Loucy (cell line): Measurements from ENCODE around the gene CWH43.
"Not testable (repeated sequence)": the region's sequence is repeated elsewhere in the genome, so short reads cannot be mapped to it uniquely, and the experiment has no call there.

ENCODE experiments used
- H2AFZ ChIP-seq: fragments of 200-600 bp; sonication (generic); 2 replicates; pipeline ENCODE4 v1.6.0; 2016; ENCODE audit warnings: antibody characterized with exemption, mild to moderate bottlenecking, low read length, moderate library complexity
- H3F3A ChIP-seq: fragments of 200-600 bp; 2 replicates; pipeline ENCODE4 v1.6.0; 2016; ENCODE audit warnings: antibody characterized with exemption, low read depth, mild to moderate bottlenecking
- H3K27me3 ChIP-seq: fragments of 200-600 bp; sonication (generic); 2 replicates; pipeline ENCODE4 v1.6.1; 2014; ENCODE audit warnings: low read length, mild to moderate bottlenecking; ENCODE audit not compliant: insufficient read depth, poor library complexity, severe bottlenecking
- H3K36me3 ChIP-seq: fragments of 200-600 bp; sonication (generic); 2 replicates; pipeline ENCODE4 v1.6.1; 2016; ENCODE audit warnings: low read length; ENCODE audit not compliant: insufficient read depth
- H3K4me1 ChIP-seq: fragments of 200-600 bp; sonication (generic); 2 replicates; pipeline ENCODE4 v1.5.1; 2014; ENCODE audit warnings: low read length, mild to moderate bottlenecking; ENCODE audit not compliant: insufficient read depth, poor library complexity, severe bottlenecking
- H3K4me2 ChIP-seq: fragments of 200-600 bp; sonication (generic); 2 replicates; pipeline ENCODE4 v1.6.0; 2014; ENCODE audit warnings: antibody characterized with exemption, low read length, low read depth, mild to moderate bottlenecking; ENCODE audit not compliant: poor library complexity, severe bottlenecking
- H3K4me3 ChIP-seq: fragments of 200-600 bp; sonication (generic); 2 replicates; pipeline ENCODE4 v1.5.1; 2014; ENCODE audit warnings: low read length, mild to moderate bottlenecking, mixed read lengths; ENCODE audit not compliant: poor library complexity, severe bottlenecking
- H3K79me2 ChIP-seq: fragments of 200-600 bp; sonication (generic); 2 replicates; pipeline ENCODE4 v1.6.1; 2014; ENCODE audit warnings: low read length; ENCODE audit not compliant: insufficient read depth
- H3K9ac ChIP-seq: fragments of 200-600 bp; sonication (generic); 2 replicates; pipeline ENCODE4 v1.6.0; 2014; ENCODE audit warnings: mild to moderate bottlenecking, low read depth, low read length, moderate library complexity; ENCODE audit not compliant: poor library complexity, severe bottlenecking
- H3K9me2 ChIP-seq: fragments of 200-600 bp; sonication (generic); replicated peaks from 2 replicates; pipeline ENCODE4 v1.6.1; 2016; ENCODE audit warnings: low read depth, low read length, mixed read lengths
- H3K9me3 ChIP-seq: fragments of 200-600 bp; sonication (generic); 2 replicates; pipeline ENCODE4 v1.6.1; 2014; ENCODE audit warnings: mild to moderate bottlenecking, antibody characterized with exemption, low read length, low read depth; ENCODE audit not compliant: insufficient read depth
- H4K20me1 ChIP-seq: fragments of 200-600 bp; sonication (generic); 2 replicates; pipeline ENCODE4 v1.6.0; 2014; ENCODE audit warnings: antibody characterized with exemption, low read length, mild to moderate bottlenecking; ENCODE audit not compliant: insufficient read depth, poor library complexity, severe bottlenecking
- CTCF ChIP-seq: fragments of 200-600 bp; sonication (generic); conservative IDR thresholded peaks from 2 replicates; pipeline ENCODE4 v1.5.1; 2014; ENCODE audit warnings: mild to moderate bottlenecking, antibody characterized with exemption, low read length
- EZH2phosphoT487 ChIP-seq: fragments of 200-600 bp; IDR thresholded peaks from 2 replicates; pipeline ENCODE4 v1.6.1; 2018; ENCODE audit warnings: antibody characterized with exemption, mild to moderate bottlenecking, moderate library complexity, borderline replicate concordance

CWH43 gene

GRCh38 chr4:49044270-49044669, 58.2 kb downstream of the CWH43 start:
- Histone ChIP-seq H3K4me3 (no peak overlapping the region), H3F3A (no peaks in the 10 kb centered on the region), H2AFZ (no peak overlapping the region), H3K27me3 (no peaks in the 10 kb centered on the region), H3K9me2 (no peaks in the 10 kb centered on the region), H3K79me2 (no peaks in the 10 kb centered on the region), H4K20me1 (no peaks in the 10 kb centered on the region), H3K4me2 (no peak overlapping the region), H3K4me1 (no peaks in the 10 kb centered on the region), H3K9me3 (no peaks in the 10 kb centered on the region), H3K9ac (no peak overlapping the region), H3K36me3 (no peaks in the 10 kb centered on the region)
- TF ChIP-seq CTCF, result no peak
- TF ChIP-seq EZH2phosphoT487, result no peak

GRCh38 chr4:49058306-49058705, 72.2 kb downstream of the CWH43 start:
- H3K9ac ChIP-seq, result no peak overlapping the region
- H3K4me3 ChIP-seq, result no peak overlapping the region
- H2AFZ ChIP-seq, result no peak overlapping the region
- H3K9me3 ChIP-seq, result no peaks in the 10 kb centered on the region
- no peaks in the 10 kb centered on the region for H3K9me2 ChIP-seq
- no peaks in the 10 kb centered on the region for H4K20me1 ChIP-seq
- H3K27me3 ChIP-seq, result no peaks in the 10 kb centered on the region
- no peaks in the 10 kb centered on the region for H3K4me1 ChIP-seq
- no peaks in the 10 kb centered on the region for H3K36me3 ChIP-seq
- TF ChIP-seq CTCF, result no peak
- TF ChIP-seq EZH2phosphoT487, result no peak
- no peak overlapping the region for H3K4me2 ChIP-seq
- no peaks in the 10 kb centered on the region for H3K79me2 ChIP-seq
- no peaks in the 10 kb centered on the region for H3F3A ChIP-seq

- Histone ChIP-seq H3K79me2 (no peaks in the 10 kb centered on the region), H2AFZ (no peak overlapping the region), H3K27me3 (no peaks in the 10 kb centered on the region), H3K4me1 (no peaks in the 10 kb centered on the region), H3K9ac (no peak overlapping the region), H3K9me2 (no peaks in the 10 kb centered on the region), H4K20me1 (no peaks in the 10 kb centered on the region), H3K4me3 (no peak overlapping the region), H3K36me3 (no peaks in the 10 kb centered on the region), H3K4me2 (no peak overlapping the region), H3K9me3 (0 out of 2 replicates have a peak, but pooled peaks cover 2% of the 10 kb centered on the region), H3F3A (no peaks in the 10 kb centered on the region)
- TF ChIP-seq EZH2phosphoT487 (no peak), CTCF (no peak)
Measured at GRCh38 chr4:49063670-49064069, 77.6 kb downstream of the CWH43 start.

- not testable (repeated sequence) for H3F3A ChIP-seq, H3K4me3 ChIP-seq, H3K9ac ChIP-seq, H3K79me2 ChIP-seq, H4K20me1 ChIP-seq, H3K4me2 ChIP-seq, H2AFZ ChIP-seq, H3K36me3 ChIP-seq, H3K4me1 ChIP-seq, H3K9me2 ChIP-seq, H3K27me3 ChIP-seq, H3K9me3 ChIP-seq
Measured at GRCh38 chr4:49072196-49072595, 86.1 kb downstream of the CWH43 start.

GRCh38 chr4:49091883-49092282, 105.8 kb downstream of the CWH43 start:
- H3F3A ChIP-seq, H3K4me3 ChIP-seq, H3K4me2 ChIP-seq, H3K9ac ChIP-seq, H2AFZ ChIP-seq, H3K36me3 ChIP-seq, H3K9me2 ChIP-seq, H3K79me2 ChIP-seq, H4K20me1 ChIP-seq, H3K4me1 ChIP-seq, H3K27me3 ChIP-seq: not testable (repeated sequence)
- H3K9me3 ChIP-seq, result peaks cover 23% of the 10 kb centered on the region; the same call in 1 of the 2 replicates
